Measurements from ENCODE around the gene IZUMO4.

The IZUMO4 gene

DNA sequence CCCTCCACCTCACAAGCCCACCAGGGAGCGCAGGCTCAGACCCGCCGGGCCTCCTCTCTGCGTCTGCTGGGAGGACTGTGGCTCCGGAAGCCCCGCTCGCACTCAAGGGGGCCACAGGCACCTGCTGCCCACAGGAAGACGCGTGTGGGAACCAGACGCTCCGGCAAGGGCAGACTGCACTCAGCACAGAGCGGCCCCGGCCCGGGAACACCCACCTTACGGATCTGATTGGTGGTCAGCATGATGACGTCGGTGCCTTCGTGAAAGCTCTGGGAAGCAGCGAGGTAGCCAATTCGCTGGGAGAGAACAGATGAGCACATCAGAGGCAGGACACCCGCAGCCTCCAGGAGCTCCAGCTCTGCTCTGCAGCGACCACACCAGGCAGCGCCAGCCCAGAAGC is 40.1 kb downstream of the IZUMO4 start:
- no peaks in the 10 kb centered on the region for H3K4me1 ChIP-seq (ENCODE audit: control insufficient read depth, low read depth, low read length)
- H3K27ac ChIP-seq (ENCODE audit: low read length): no peak overlapping the region
- H3K9me3 ChIP-seq (ENCODE audit: control insufficient read depth, low read depth, low read length): no peaks in the 10 kb centered on the region
- H3K27me3 ChIP-seq (ENCODE audit: control insufficient read depth, insufficient read depth, low read length): no peaks in the 10 kb centered on the region
- peaks cover 37% of the 10 kb centered on the region for H3K36me3 ChIP-seq (ENCODE audit: control insufficient read depth, low read depth, low read length)
- no peak overlapping the region for H3K9ac ChIP-seq (ENCODE audit: low read length)
- H3K4me3 ChIP-seq (ENCODE audit: low read length): no peak overlapping the region

- H3K4me3 ChIP-seq (ENCODE audit: low read length): no peak overlapping the region
- H3K4me1 ChIP-seq (ENCODE audit: control insufficient read depth, low read depth, low read length): no peaks in the 10 kb centered on the region
- H3K9ac ChIP-seq (ENCODE audit: low read length): no peak overlapping the region
- no peak overlapping the region for H3K27ac ChIP-seq (ENCODE audit: low read length)
- peaks cover 24% of the 10 kb centered on the region for H3K36me3 ChIP-seq (ENCODE audit: control insufficient read depth, low read depth, low read length)
- no peaks in the 10 kb centered on the region for H3K27me3 ChIP-seq (ENCODE audit: control insufficient read depth, insufficient read depth, low read length)
- H3K9me3 ChIP-seq (ENCODE audit: control insufficient read depth, low read depth, low read length): no peaks in the 10 kb centered on the region
Observed at GRCh38 chr19:2138061-2138728, 41.5 kb downstream of the IZUMO4 start.

- H3K9ac ChIP-seq (ENCODE audit: low read length): no peak overlapping the region
Observed at GRCh38 chr19:2139385-2140137, 42.8 kb downstream of the IZUMO4 start.

DNA sequence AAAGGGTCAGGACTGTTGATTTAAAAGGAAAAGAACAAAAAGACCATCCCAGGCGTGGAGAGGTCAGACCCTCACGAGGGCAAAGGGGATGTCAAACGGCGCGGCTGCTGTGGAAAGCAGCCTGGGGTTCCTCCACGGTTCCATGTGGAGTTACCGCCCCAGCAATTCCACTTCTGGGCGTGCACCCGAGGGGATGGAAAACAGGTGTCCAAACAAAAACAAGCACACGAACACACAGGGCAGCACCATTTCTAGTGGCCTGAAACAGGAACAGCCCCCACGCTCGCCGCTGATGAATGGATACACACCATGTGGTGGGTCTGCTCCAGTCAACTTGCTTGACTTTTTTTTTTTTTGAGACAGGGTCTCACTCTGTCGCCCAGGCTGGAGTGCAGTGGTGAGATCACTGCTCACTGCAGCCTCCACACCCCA is 43.4 kb downstream of the IZUMO4 start:
- no peaks in the 10 kb centered on the region for H3K27me3 ChIP-seq (ENCODE audit: control insufficient read depth, insufficient read depth, low read length)
- H3K4me3 ChIP-seq (ENCODE audit: low read length): no peak overlapping the region
- peaks cover 23% of the 10 kb centered on the region for H3K36me3 ChIP-seq (ENCODE audit: control insufficient read depth, low read depth, low read length)
- H3K27ac ChIP-seq (ENCODE audit: low read length): no peak overlapping the region
- no peaks in the 10 kb centered on the region for H3K9me3 ChIP-seq (ENCODE audit: control insufficient read depth, low read depth, low read length)
- H3K9ac ChIP-seq (ENCODE audit: low read length): no peak overlapping the region
- H3K4me1 ChIP-seq (ENCODE audit: control insufficient read depth, low read depth, low read length): no peaks in the 10 kb centered on the region

More at GRCh38 chr19:2139385-2140137, 42.8 kb downstream of the IZUMO4 start:
- H3K36me3 ChIP-seq (ENCODE audit: control insufficient read depth, low read depth, low read length): peaks cover 23% of the 10 kb centered on the region
- no peaks in the 10 kb centered on the region for H3K27me3 ChIP-seq (ENCODE audit: control insufficient read depth, insufficient read depth, low read length)
- H3K4me1 ChIP-seq (ENCODE audit: control insufficient read depth, low read depth, low read length): no peaks in the 10 kb centered on the region
- H3K9me3 ChIP-seq (ENCODE audit: control insufficient read depth, low read depth, low read length): no peaks in the 10 kb centered on the region
- H3K4me3 ChIP-seq (ENCODE audit: low read length): no peak overlapping the region
- no peak overlapping the region for H3K27ac ChIP-seq (ENCODE audit: low read length)

GRCh38 chr19:2142173-2142829 is 45.6 kb downstream of the IZUMO4 start:
- Histone ChIP-seq H3K4me3 (ENCODE audit: low read length) (no peak overlapping the region), H3K27me3 (ENCODE audit: control insufficient read depth, insufficient read depth, low read length) (no peaks in the 10 kb centered on the region), H3K9me3 (ENCODE audit: control insufficient read depth, low read depth, low read length) (no peaks in the 10 kb centered on the region), H3K9ac (ENCODE audit: low read length) (no peak overlapping the region), H3K27ac (ENCODE audit: low read length) (no peak overlapping the region), H3K36me3 (ENCODE audit: control insufficient read depth, low read depth, low read length) (peaks cover 14% of the 10 kb centered on the region), H3K4me1 (ENCODE audit: control insufficient read depth, low read depth, low read length) (no peaks in the 10 kb centered on the region)

DNA sequence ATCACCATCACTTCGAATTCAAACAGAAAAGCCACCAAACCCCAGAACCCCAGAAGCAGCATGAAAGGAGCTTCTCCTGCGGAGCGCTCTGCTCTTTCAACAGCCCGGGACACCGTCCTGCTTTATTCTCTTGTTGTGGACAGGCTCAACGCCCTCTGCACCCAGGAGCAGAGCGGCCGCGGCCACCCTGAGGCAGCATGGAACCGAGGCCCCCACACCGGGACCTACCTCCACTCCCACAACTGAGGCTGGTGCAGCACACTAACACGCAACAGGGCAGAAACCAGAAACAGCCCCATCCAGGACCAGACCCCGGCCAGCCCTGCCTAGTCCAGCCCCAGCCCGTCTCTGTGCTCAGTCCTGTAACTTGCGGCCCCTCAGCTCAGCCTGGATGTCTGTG is 47.5 kb downstream of the IZUMO4 start:
- no peak overlapping the region for H3K4me3 ChIP-seq (ENCODE audit: low read length)
- H3K9me3 ChIP-seq (ENCODE audit: control insufficient read depth, low read depth, low read length): no peaks in the 10 kb centered on the region
- no peak overlapping the region for H3K27ac ChIP-seq (ENCODE audit: low read length)
- H3K9ac ChIP-seq (ENCODE audit: low read length): no peak overlapping the region
- peaks cover 3% of the 10 kb centered on the region for H3K4me1 ChIP-seq (ENCODE audit: control insufficient read depth, low read depth, low read length)
- no peaks in the 10 kb centered on the region for H3K27me3 ChIP-seq (ENCODE audit: control insufficient read depth, insufficient read depth, low read length)
- H3K36me3 ChIP-seq (ENCODE audit: control insufficient read depth, low read depth, low read length): no peaks in the 10 kb centered on the region

DNA sequence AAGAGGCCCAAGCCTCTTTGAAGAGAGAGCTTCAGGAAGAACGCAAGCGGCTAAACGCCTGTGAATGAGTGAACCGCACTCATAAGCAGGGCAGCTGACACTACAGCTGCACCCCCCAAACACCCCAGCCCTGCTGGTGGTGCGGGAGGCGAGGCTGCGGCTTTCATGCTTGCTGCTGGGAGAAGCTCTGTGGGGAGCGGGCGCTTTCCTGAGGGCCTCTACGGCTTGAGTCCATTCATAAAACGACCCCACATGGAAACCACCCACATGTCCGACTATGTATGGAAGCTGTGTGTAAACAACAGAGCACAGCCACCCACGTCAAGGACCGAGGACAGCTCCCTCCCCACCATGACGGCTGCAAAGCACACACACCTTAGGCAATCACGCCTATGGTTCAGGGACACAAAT is 49.1 kb downstream of the IZUMO4 start:
- Histone ChIP-seq H3K4me3 (ENCODE audit: low read length) (no peak overlapping the region), H3K4me1 (ENCODE audit: control insufficient read depth, low read depth, low read length) (peaks cover 8% of the 10 kb centered on the region), H3K27ac (ENCODE audit: low read length) (no peak overlapping the region), H3K27me3 (ENCODE audit: control insufficient read depth, insufficient read depth, low read length) (no peaks in the 10 kb centered on the region), H3K9ac (ENCODE audit: low read length) (no peak overlapping the region), H3K9me3 (ENCODE audit: control insufficient read depth, low read depth, low read length) (no peaks in the 10 kb centered on the region), H3K36me3 (ENCODE audit: control insufficient read depth, low read depth, low read length) (no peaks in the 10 kb centered on the region)

DNA sequence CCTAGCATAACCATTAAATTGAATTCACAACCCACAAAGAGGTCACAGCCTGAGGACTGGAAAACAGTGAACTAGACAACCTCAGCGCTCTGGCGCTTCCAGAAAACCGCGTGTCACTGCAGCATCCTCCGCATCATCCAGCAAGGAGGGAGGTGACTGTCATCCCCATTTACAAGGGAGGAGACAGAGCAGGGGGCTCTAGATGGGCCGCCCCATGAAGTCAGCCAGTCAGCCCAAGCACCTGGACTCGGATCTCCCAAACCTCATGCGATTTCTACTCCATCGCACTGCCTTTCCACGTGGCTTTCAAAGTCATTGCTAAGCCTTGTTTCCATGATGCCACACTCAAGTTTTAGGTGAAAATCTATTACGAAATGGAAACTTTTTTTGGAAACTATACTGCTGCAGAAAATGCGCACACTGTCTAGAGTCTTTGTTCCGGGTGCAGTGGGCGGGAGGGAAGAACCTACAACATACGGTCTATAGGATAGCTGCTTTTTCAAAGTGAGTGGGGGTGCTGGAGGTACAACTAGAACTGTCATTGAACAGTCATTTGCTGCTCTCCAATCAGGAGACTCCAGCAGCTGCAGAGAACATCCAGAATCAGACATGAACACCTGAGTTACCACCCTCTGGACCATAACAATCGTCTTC is 51.9 kb downstream of the IZUMO4 start:
- Histone ChIP-seq H3K27ac (ENCODE audit: low read length) (no peak overlapping the region), H3K36me3 (ENCODE audit: control insufficient read depth, low read depth, low read length) (no peaks in the 10 kb centered on the region), H3K9ac (ENCODE audit: low read length) (no peak overlapping the region), H3K9me3 (ENCODE audit: control insufficient read depth, low read depth, low read length) (no peaks in the 10 kb centered on the region), H3K4me1 (ENCODE audit: control insufficient read depth, low read depth, low read length) (peaks cover 13% of the 10 kb centered on the region), H3K27me3 (ENCODE audit: control insufficient read depth, insufficient read depth, low read length) (no peaks in the 10 kb centered on the region), H3K4me3 (ENCODE audit: low read length) (no peak overlapping the region)

Data from iPS-18a (cell line).